ENCODE results near the gene PPP2R2C.

DNA sequence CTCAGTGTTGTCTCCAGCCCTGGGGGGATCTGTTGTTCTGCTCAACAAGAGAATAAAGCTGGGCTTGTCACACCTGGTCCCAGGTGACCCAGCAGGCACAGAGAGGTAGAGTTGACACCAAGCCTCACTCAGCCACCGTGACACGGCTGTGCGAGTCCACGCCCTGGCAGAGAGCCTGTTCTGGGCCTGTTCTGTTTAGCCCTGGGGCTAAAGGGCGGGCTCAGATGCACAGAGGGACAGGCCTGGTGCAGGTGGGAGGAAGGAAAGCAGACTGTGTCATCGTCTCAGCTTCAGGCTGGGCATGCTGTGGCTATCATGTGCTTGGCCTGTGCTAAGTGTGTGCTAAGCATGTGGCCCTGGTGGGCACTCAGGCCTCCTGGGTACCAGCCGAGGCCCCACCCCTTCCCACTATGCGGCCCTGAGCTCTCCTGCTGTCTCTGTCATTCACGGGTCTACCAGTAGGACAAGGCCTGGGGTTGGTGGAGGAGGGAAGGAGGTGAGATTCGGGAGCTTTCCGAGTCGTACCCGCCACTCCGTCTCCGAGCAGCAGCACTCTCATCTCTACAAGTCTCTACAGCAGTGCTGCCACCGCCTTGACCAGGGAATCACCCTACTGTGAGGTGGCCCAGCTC lies 191.9 kb downstream of the PPP2R2C start:
- TF ChIP-seq EZH2 (IDR thresholded peaks at IDR 0.05; ENCODE audit: low read length, unreplicated experiment) (no peak), EZH2phosphoT487 (IDR thresholded peaks at IDR 0.05; ENCODE audit: borderline replicate concordance, low read length) (no peak)
- TF ChIP-seq, protein P1, sequence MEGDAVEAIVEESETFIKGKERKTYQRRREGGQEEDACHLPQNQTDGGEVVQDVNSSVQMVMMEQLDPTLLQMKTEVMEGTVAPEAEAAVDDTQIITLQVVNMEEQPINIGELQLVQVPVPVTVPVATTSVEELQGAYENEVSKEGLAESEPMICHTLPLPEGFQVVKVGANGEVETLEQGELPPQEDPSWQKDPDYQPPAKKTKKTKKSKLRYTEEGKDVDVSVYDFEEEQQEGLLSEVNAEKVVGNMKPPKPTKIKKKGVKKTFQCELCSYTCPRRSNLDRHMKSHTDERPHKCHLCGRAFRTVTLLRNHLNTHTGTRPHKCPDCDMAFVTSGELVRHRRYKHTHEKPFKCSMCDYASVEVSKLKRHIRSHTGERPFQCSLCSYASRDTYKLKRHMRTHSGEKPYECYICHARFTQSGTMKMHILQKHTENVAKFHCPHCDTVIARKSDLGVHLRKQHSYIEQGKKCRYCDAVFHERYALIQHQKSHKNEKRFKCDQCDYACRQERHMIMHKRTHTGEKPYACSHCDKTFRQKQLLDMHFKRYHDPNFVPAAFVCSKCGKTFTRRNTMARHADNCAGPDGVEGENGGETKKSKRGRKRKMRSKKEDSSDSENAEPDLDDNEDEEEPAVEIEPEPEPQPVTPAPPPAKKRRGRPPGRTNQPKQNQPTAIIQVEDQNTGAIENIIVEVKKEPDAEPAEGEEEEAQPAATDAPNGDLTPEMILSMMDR (conservative IDR thresholded peaks at IDR 0.05; ENCODE audit: low read depth, low read length): no peak

Data from PC-3 (cell line).